WTC11 (cell line): ENCODE measurements around the gene CALN1.

Source experiments
- FOXK1 ChIP-seq: sonication (generic); formaldehyde crosslinking; IDR thresholded peaks from 2 replicates; pipeline ENCODE4 v1.8.0; 2022; ENCODE audit warnings: mild to moderate bottlenecking, moderate library complexity, missing genetic modification reagents
- IRF1 ChIP-seq: sonication (generic); formaldehyde crosslinking; IDR thresholded peaks from 2 replicates; pipeline ENCODE4 v1.8.0; 2023; ENCODE audit warnings: missing genetic modification reagents
- IRF2 ChIP-seq: sonication (generic); formaldehyde crosslinking; IDR thresholded peaks from 2 replicates; pipeline ENCODE4 v1.8.0; 2022; ENCODE audit warnings: low read depth, missing genetic modification reagents, borderline replicate concordance
- MXD4 ChIP-seq: fragments of 250-450 bp; sonication (Bioruptor Pico); IDR thresholded peaks from 2 replicates; pipeline ENCODE4 v1.8.0; 2021; ENCODE audit warnings: mild to moderate bottlenecking, moderate library complexity, borderline replicate concordance
- NR3C1 ChIP-seq: sonication (generic); formaldehyde crosslinking; conservative IDR thresholded peaks from 2 replicates; pipeline ENCODE4 v1.8.1; 2023; ENCODE audit warnings: low read depth, mild to moderate bottlenecking, missing genetic modification reagents
- SMAD3 ChIP-seq: sonication (generic); formaldehyde crosslinking; IDR thresholded peaks from 2 replicates; pipeline ENCODE4 v1.8.0; 2022; ENCODE audit warnings: missing genetic modification reagents, mild to moderate bottlenecking, borderline replicate concordance
- ZNF232 ChIP-seq: sonication (generic); formaldehyde crosslinking; IDR thresholded peaks from 2 replicates; pipeline ENCODE4 v1.8.0; 2022; ENCODE audit warnings: mild to moderate bottlenecking, missing genetic modification reagents
- TF ChIP-seq, protein P1 (sequence below): fragments of 200-600 bp; IDR thresholded peaks from 2 replicates; pipeline ENCODE4 v1.8.0; 2022; ENCODE audit warnings: antibody characterized with exemption
- TF ChIP-seq, protein P2 (sequence below): fragments of 250-450 bp; sonication (Bioruptor Pico); IDR thresholded peaks from 2 replicates; pipeline ENCODE4 v2.1.2; 2022; ENCODE audit warnings: mild to moderate bottlenecking, moderate library complexity

DNA sequence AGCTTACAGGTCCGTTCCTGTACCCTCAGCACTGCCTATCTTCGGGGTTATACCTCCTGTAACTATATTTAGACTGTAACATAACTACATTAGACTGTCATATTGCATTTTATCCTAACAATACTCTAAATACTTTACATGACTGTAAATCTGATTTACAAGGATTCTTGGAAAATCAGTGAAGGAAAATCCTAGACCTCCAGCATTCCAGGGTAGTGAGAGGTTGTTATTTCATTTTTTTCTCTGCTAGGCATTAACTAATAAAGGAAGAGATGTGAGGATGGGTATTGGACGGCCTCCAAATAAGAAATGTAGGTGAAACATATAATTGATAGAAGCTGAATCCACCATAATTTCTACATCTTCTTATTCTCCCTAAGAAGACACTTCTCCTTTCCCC is 569.4 kb downstream of the CALN1 start:
- TF ChIP-seq MXD4 (no peak), NR3C1 (CRISPR knock-in tag) (no peak), ZNF232 (CRISPR knock-in tag) (no peak), FOXK1 (CRISPR knock-in tag) (no peak), SMAD3 (CRISPR knock-in tag) (no peak), IRF2 (CRISPR knock-in tag) (no peak), IRF1 (CRISPR knock-in tag) (no peak)
- TF ChIP-seq, protein P1, sequence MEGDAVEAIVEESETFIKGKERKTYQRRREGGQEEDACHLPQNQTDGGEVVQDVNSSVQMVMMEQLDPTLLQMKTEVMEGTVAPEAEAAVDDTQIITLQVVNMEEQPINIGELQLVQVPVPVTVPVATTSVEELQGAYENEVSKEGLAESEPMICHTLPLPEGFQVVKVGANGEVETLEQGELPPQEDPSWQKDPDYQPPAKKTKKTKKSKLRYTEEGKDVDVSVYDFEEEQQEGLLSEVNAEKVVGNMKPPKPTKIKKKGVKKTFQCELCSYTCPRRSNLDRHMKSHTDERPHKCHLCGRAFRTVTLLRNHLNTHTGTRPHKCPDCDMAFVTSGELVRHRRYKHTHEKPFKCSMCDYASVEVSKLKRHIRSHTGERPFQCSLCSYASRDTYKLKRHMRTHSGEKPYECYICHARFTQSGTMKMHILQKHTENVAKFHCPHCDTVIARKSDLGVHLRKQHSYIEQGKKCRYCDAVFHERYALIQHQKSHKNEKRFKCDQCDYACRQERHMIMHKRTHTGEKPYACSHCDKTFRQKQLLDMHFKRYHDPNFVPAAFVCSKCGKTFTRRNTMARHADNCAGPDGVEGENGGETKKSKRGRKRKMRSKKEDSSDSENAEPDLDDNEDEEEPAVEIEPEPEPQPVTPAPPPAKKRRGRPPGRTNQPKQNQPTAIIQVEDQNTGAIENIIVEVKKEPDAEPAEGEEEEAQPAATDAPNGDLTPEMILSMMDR: no peak
- TF ChIP-seq, protein P2, sequence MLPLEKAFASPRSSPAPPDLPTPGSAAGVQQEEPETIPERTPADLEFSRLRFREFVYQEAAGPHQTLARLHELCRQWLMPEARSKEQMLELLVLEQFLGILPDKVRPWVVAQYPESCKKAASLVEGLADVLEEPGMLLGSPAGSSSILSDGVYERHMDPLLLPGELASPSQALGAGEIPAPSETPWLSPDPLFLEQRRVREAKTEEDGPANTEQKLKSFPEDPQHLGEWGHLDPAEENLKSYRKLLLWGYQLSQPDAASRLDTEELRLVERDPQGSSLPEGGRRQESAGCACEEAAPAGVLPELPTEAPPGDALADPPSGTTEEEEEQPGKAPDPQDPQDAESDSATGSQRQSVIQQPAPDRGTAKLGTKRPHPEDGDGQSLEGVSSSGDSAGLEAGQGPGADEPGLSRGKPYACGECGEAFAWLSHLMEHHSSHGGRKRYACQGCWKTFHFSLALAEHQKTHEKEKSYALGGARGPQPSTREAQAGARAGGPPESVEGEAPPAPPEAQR (CRISPR knock-in tag): no peak
